DND-41 (cell line): ENCODE data around the gene SEMA7A.

Experiments
- EZH2 ChIP-seq: IDR thresholded peaks from 3 replicates; pipeline ENCODE4 v1.6.1; 2012; ENCODE audit warnings: borderline replicate concordance, low read depth, mild to moderate bottlenecking, moderate library complexity, low read length, inconsistent platforms; ENCODE audit not compliant: severe bottlenecking
- TF ChIP-seq, protein P1 (sequence below): IDR thresholded peaks from 2 replicates; pipeline ENCODE4 v1.5.1; 2012; ENCODE audit warnings: borderline replicate concordance, low read length, moderate library complexity, mild to moderate bottlenecking; ENCODE audit not compliant: poor library complexity, severe bottlenecking; ENCODE audit errors: extremely low read depth

- TF ChIP-seq, protein P1, sequence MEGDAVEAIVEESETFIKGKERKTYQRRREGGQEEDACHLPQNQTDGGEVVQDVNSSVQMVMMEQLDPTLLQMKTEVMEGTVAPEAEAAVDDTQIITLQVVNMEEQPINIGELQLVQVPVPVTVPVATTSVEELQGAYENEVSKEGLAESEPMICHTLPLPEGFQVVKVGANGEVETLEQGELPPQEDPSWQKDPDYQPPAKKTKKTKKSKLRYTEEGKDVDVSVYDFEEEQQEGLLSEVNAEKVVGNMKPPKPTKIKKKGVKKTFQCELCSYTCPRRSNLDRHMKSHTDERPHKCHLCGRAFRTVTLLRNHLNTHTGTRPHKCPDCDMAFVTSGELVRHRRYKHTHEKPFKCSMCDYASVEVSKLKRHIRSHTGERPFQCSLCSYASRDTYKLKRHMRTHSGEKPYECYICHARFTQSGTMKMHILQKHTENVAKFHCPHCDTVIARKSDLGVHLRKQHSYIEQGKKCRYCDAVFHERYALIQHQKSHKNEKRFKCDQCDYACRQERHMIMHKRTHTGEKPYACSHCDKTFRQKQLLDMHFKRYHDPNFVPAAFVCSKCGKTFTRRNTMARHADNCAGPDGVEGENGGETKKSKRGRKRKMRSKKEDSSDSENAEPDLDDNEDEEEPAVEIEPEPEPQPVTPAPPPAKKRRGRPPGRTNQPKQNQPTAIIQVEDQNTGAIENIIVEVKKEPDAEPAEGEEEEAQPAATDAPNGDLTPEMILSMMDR = no peak
- TF ChIP-seq EZH2 = no peak
These were observed 17.6 kb upstream of the SEMA7A start for GRCh38 chr15:74451322-74451721.
